ENCODE results near the gene PIPOX.

The PIPOX gene

GRCh38 chr17:29041091-29041490 lies 1.9 kb upstream of the PIPOX start:
- no peaks in the 10 kb centered on the region for H3K27me3 ChIP-seq (ENCODE audit: insufficient read depth, poor library complexity, severe bottlenecking)
- DNase-seq (ENCODE audit: low read depth in 1 of 2, low spot score in 1 of 2) = no peak
- TF ChIP-seq SPI1 (IDR thresholded peaks at IDR 0.05; ENCODE audit: borderline replicate concordance, low read depth) = no peak
- no peak for TF ChIP-seq GABPA (IDR thresholded peaks at IDR 0.05; ENCODE audit: low read depth)
- TF ChIP-seq REST (IDR thresholded peaks at IDR 0.05; ENCODE audit: insufficient replicate concordance, low read depth) = no peak
- no peak overlapping the region for H3K27ac ChIP-seq (replicated peaks)
- H3K4me3 ChIP-seq (replicated peaks; ENCODE audit: insufficient read depth, low read length) = no peak overlapping the region

- Histone ChIP-seq H3K4me3 (replicated peaks; ENCODE audit: insufficient read depth, low read length) (no peak overlapping the region), H3K27ac (replicated peaks) (no peak overlapping the region), H3K27me3 (ENCODE audit: insufficient read depth, poor library complexity, severe bottlenecking) (no peaks in the 10 kb centered on the region)
- no peak for TF ChIP-seq POLR2AphosphoS5 (IDR thresholded peaks at IDR 0.05; ENCODE audit: low read depth)
- no peak for TF ChIP-seq REST (IDR thresholded peaks at IDR 0.05; ENCODE audit: insufficient replicate concordance, low read depth)
- TF ChIP-seq CTCF (IDR thresholded peaks at IDR 0.05; ENCODE audit: insufficient read depth, low read length) = no peak
- TF ChIP-seq SPI1 (IDR thresholded peaks at IDR 0.05; ENCODE audit: borderline replicate concordance, low read depth) = no peak
- TF ChIP-seq GABPA (IDR thresholded peaks at IDR 0.05; ENCODE audit: low read depth) = no peak
- no peak for DNase-seq (ENCODE audit: low read depth in 1 of 2, low spot score in 1 of 2)
Observed at GRCh38 chr17:29041571-29041970, 1.4 kb upstream of the PIPOX start.

GRCh38 chr17:29042026-29042678 lies 789 bp upstream of the PIPOX start:
- Histone ChIP-seq H3K27me3 (ENCODE audit: insufficient read depth, poor library complexity, severe bottlenecking) (no peaks in the 10 kb centered on the region), H3K27ac (replicated peaks) (no peak overlapping the region), H3K4me3 (replicated peaks; ENCODE audit: insufficient read depth, low read length) (no peak overlapping the region)
- TF ChIP-seq POLR2AphosphoS5 (IDR thresholded peaks at IDR 0.05; ENCODE audit: low read depth) = no peak
- TF ChIP-seq CTCF (IDR thresholded peaks at IDR 0.05; ENCODE audit: insufficient read depth, low read length) = no peak
- no peak for TF ChIP-seq REST (IDR thresholded peaks at IDR 0.05; ENCODE audit: insufficient replicate concordance, low read depth)
- no peak for TF ChIP-seq SPI1 (IDR thresholded peaks at IDR 0.05; ENCODE audit: borderline replicate concordance, low read depth)
- TF ChIP-seq GABPA (IDR thresholded peaks at IDR 0.05; ENCODE audit: low read depth) = no peak
- DNase-seq (ENCODE audit: low read depth in 1 of 2, low spot score in 1 of 2) = no peak

Data from HL-60 (cell line).